Skeletal muscle satellite cell (primary cell): ENCODE results near the gene NRP1.
"Not testable (repeated sequence)": the region's sequence is repeated elsewhere in the genome, so short reads cannot be mapped to it uniquely, and the experiment has no call there.

Experiments used
- H3K27me3 ChIP-seq: 2 replicates; pipeline ENCODE4 v1.7.0; 2013; ENCODE audit warnings: low read length; ENCODE audit not compliant: control insufficient read depth, insufficient read depth
- H3K36me3 ChIP-seq: 2 replicates; pipeline ENCODE4 v1.7.0; 2013; ENCODE audit warnings: mild to moderate bottlenecking, control low read depth, low read length; ENCODE audit not compliant: insufficient read depth
- H3K4me1 ChIP-seq: 2 replicates; pipeline ENCODE4 v1.7.0; 2013; ENCODE audit warnings: low read length; ENCODE audit not compliant: control insufficient read depth, insufficient read depth
- H3K4me2 ChIP-seq: 2 replicates; pipeline ENCODE4 v1.7.0; 2013; ENCODE audit warnings: mild to moderate bottlenecking, low read length
- H3K4me3 ChIP-seq: 2 replicates; pipeline ENCODE4 v1.7.0; 2013; ENCODE audit warnings: low read length
- H3K9ac ChIP-seq: 2 replicates; pipeline ENCODE4 v1.7.0; 2013; ENCODE audit warnings: mild to moderate bottlenecking, low read depth, low read length, moderate library complexity
- H3K9me3 ChIP-seq: replicated peaks from 2 replicates; pipeline ENCODE4 v1.7.0; 2013; ENCODE audit warnings: mild to moderate bottlenecking, control low read depth, low read length

Gene NRP1

GRCh38 chr10:33301097-33301789 lies 33.2 kb downstream of the NRP1 start:
- no peak overlapping the region for H3K9ac ChIP-seq
- no peaks in the 10 kb centered on the region for H3K27me3 ChIP-seq
- H3K9me3 ChIP-seq = no peaks in the 10 kb centered on the region
- peaks cover 73% of the 10 kb centered on the region for H3K36me3 ChIP-seq
- no peak overlapping the region for H3K4me3 ChIP-seq
- H3K4me1 ChIP-seq = peaks cover 21% of the 10 kb centered on the region
- H3K4me2 ChIP-seq = no peak overlapping the region

- peaks cover 17% of the 10 kb centered on the region for H3K4me1 ChIP-seq
- H3K9ac ChIP-seq = not testable (repeated sequence)
- H3K36me3 ChIP-seq = peaks cover 76% of the 10 kb centered on the region
These were observed 33.9 kb downstream of the NRP1 start for GRCh38 chr10:33300544-33300943.

GRCh38 chr10:33298893-33299292 lies 35.6 kb downstream of the NRP1 start:
- Histone ChIP-seq H3K9me3 (no peaks in the 10 kb centered on the region), H3K4me3 (no peak overlapping the region), H3K4me1 (peaks cover 11% of the 10 kb centered on the region), H3K9ac (no peak overlapping the region), H3K27me3 (no peaks in the 10 kb centered on the region), H3K4me2 (no peak overlapping the region), H3K36me3 (peaks cover 75% of the 10 kb centered on the region)

More at GRCh38 chr10:33300544-33300943, 33.9 kb downstream of the NRP1 start:
- not testable (repeated sequence) for H3K9me3 ChIP-seq, H3K4me2 ChIP-seq, H3K27me3 ChIP-seq, H3K4me3 ChIP-seq

- H3K9ac ChIP-seq = no peak overlapping the region
- no peaks in the 10 kb centered on the region for H3K9me3 ChIP-seq
- H3K36me3 ChIP-seq = peaks cover 82% of the 10 kb centered on the region
- no peak overlapping the region for H3K4me2 ChIP-seq
- no peak overlapping the region for H3K4me3 ChIP-seq
- peaks cover 18% of the 10 kb centered on the region for H3K4me1 ChIP-seq
- H3K27me3 ChIP-seq = no peaks in the 10 kb centered on the region
These were observed 36.4 kb downstream of the NRP1 start for GRCh38 chr10:33298110-33298509.

- Histone ChIP-seq H3K9me3 (no peaks in the 10 kb centered on the region), H3K4me1 (peaks cover 33% of the 10 kb centered on the region), H3K27me3 (no peaks in the 10 kb centered on the region), H3K4me2 (no peak overlapping the region), H3K9ac (no peak overlapping the region), H3K4me3 (no peak overlapping the region), H3K36me3 (peaks cover 71% of the 10 kb centered on the region)
These were observed 38.6 kb downstream of the NRP1 start for GRCh38 chr10:33295851-33296250.

- Histone ChIP-seq H3K4me1 (peaks cover 38% of the 10 kb centered on the region), H3K4me3 (no peak overlapping the region), H3K27me3 (no peaks in the 10 kb centered on the region), H3K9ac (no peak overlapping the region), H3K36me3 (peaks cover 64% of the 10 kb centered on the region), H3K9me3 (no peaks in the 10 kb centered on the region), H3K4me2 (no peak overlapping the region)
These were observed 40.8 kb downstream of the NRP1 start for GRCh38 chr10:33293531-33294170.

GRCh38 chr10:33293076-33293475 lies 41.4 kb downstream of the NRP1 start:
- H3K9me3 ChIP-seq = no peaks in the 10 kb centered on the region
- peaks cover 36% of the 10 kb centered on the region for H3K4me1 ChIP-seq

GRCh38 chr10:33291053-33291592 lies 43.3 kb downstream of the NRP1 start:
- Histone ChIP-seq H3K4me3 (peak overlapping the region; percentile 35), H3K9me3 (no peaks in the 10 kb centered on the region), H3K9ac (peak overlapping the region; percentile 70), H3K27me3 (no peaks in the 10 kb centered on the region), H3K36me3 (peaks cover 66% of the 10 kb centered on the region), H3K4me2 (peak overlapping the region; percentile 44), H3K4me1 (peaks cover 54% of the 10 kb centered on the region)

More at GRCh38 chr10:33293076-33293475, 41.4 kb downstream of the NRP1 start:
- no peak overlapping the region for H3K9ac ChIP-seq
- H3K4me2 ChIP-seq = no peak overlapping the region
- peaks cover 67% of the 10 kb centered on the region for H3K36me3 ChIP-seq
- no peak overlapping the region for H3K4me3 ChIP-seq
- no peaks in the 10 kb centered on the region for H3K27me3 ChIP-seq

GRCh38 chr10:33290321-33291052 lies 44.0 kb downstream of the NRP1 start:
- peak overlapping the region; percentile 33 for H3K9ac ChIP-seq
- H3K9me3 ChIP-seq = no peaks in the 10 kb centered on the region
- peaks cover 58% of the 10 kb centered on the region for H3K4me1 ChIP-seq
- peak overlapping the region; percentile 35 for H3K4me3 ChIP-seq
- H3K27me3 ChIP-seq = no peaks in the 10 kb centered on the region
- peak overlapping the region; percentile 44 for H3K4me2 ChIP-seq
- H3K36me3 ChIP-seq = peaks cover 66% of the 10 kb centered on the region

GRCh38 chr10:33289776-33290175 lies 44.7 kb downstream of the NRP1 start:
- Histone ChIP-seq H3K9me3 (no peaks in the 10 kb centered on the region), H3K9ac (no peak overlapping the region), H3K27me3 (no peaks in the 10 kb centered on the region), H3K36me3 (peaks cover 66% of the 10 kb centered on the region), H3K4me1 (peaks cover 58% of the 10 kb centered on the region), H3K4me3 (no peak overlapping the region), H3K4me2 (no peak overlapping the region)

- H3K36me3 ChIP-seq = peaks cover 59% of the 10 kb centered on the region
- H3K27me3 ChIP-seq = no peaks in the 10 kb centered on the region
- H3K9me3 ChIP-seq = no peaks in the 10 kb centered on the region
- peaks cover 51% of the 10 kb centered on the region for H3K4me1 ChIP-seq
- no peak overlapping the region for H3K4me3 ChIP-seq
- no peak overlapping the region for H3K9ac ChIP-seq
- no peak overlapping the region for H3K4me2 ChIP-seq
These were observed 46.3 kb downstream of the NRP1 start for GRCh38 chr10:33288127-33288526.
